Activated CD4-positive, alpha-beta T cell treated with anti-CD3 and anti-CD28 coated beads, Interleukin-2, Interleukin-6, amounts not matched to agents 100 ng/mL and 50 ng/mL, durations not matched to agents 16 hours and 8 hours (primary cell): ENCODE results near the gene GCSAM.

Experiments
- DNase-seq: peaks from one replicate; pipeline ENCODE4 v3.0.0-alpha.2; 2020

The GCSAM gene

DNA sequence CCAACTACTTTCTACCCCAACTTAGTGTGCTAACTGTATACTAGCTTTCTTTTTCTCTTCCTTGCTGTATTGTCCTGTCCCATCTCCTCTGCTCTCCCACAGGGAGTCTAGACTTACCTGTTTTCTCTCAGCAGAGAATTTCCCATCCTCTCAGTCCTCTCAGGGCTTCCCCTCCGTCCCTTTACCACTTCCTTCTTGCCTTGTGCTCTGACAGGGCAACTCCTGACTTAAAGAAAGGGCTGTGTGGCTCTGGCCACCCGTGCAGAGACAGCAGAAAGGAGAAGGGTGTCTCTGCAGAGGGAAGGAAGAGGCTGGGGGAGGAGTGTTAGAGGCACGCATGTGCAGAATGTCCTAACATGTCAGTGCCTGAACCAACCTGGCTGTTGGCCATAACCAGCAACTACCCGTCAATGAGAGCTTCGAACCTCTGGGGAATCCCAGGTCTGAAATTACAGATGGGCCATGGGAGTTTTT, at the start of gene GCSAM:
Gene GCSAM (minus strand): TSS at position 274 of the 474 bp plus-strand sequence. CDS start 128 bp downstream, at position 146.
- peak; percentile 70 for DNase-seq

- DNase-seq: no peak
Measured at GRCh38 chr3:112175646-112176045, 42.6 kb upstream of the GCSAM start.

- DNase-seq: no peak
Measured at GRCh38 chr3:112175037-112175436, 42.0 kb upstream of the GCSAM start.

DNA sequence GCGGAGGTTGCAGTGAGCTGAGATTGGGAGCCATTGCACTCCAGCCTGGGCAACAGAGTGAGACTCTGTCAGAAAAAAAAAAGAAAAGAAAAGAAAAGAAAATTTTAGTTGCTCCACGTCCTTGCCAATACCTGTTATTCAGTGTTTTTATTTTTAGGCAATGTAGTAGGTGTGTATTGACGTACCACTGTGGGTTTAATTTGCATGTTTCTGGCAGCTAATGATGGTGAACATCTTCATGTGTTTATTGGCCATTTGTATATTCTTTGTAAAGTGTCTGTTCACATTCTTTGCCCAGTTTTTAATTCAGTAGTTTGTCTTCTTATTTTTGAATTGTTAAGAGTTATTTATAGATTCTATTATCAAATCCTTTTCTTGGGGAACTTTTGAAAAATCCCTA, 38.1 kb upstream of the GCSAM start:
- DNase-seq: no peak

- DNase-seq: no peak
Measured at GRCh38 chr3:112170046-112170445, 37.0 kb upstream of the GCSAM start.

DNA sequence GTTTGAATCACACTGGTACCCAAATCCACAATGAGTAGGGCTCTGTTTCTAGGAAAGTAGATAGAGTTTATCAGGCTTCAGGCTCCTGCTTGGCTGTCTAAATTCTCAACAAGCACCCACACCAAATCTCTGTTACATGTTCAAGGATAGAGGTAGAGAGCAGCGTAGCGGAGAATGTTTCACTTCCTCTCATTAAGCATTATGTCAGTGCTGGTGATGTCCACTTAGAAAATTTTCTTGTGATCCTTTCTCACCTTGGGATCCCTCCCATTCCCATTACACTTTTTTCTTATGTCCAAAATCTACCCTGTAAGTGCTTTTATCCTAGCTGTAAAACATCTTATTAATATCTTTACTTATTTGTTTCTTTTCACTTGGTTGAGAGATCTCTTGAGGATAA, 34.7 kb upstream of the GCSAM start:
- no peak for DNase-seq

GRCh38 chr3:112149136-112149535, 16.1 kb upstream of the GCSAM start:
- DNase-seq: no peak

GRCh38 chr3:112143689-112144088, 10.6 kb upstream of the GCSAM start:
- no peak for DNase-seq

- peak; percentile 45 for DNase-seq
Measured at GRCh38 chr3:112143251-112143650, 10.2 kb upstream of the GCSAM start.

GRCh38 chr3:112141293-112141692, 8.2 kb upstream of the GCSAM start:
- no peak for DNase-seq

GRCh38 chr3:112140584-112140983, 7.5 kb upstream of the GCSAM start:
- no peak for DNase-seq

DNA sequence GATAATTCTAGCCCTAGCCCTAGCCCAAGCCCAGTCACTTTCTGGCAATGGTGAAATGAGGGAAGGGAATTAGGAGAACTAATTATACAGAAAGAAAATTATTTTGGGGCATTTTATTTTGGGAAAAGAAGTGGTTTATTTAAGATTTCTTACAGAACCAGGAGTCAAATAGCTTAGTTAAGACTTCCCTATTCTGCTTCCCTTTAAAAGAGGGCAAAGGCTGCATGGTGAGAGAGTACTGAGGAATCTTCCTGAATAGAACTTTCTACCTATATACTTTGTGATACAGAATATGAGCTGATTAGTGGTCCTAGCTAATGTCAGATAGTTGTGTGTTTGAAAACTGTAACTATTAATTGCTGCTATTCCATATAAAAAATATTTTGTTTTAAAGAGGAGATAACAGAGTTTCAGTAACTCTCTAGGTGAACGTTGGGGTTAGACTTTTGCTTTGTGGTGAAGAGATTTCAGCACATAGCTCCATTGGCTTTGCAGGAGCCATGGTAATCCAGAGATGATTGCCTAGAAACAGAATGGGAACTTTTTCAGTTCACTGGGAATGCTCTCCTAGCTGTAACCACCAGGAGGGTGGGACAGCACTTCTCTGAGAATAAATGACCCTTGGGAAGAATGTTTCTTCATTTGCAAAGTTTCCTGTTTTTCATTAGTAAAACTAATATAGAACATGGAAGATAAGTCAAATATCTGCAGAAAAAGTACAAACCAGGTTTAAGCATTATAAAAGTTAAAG, 5.3 kb upstream of the GCSAM start:
- no peak for DNase-seq

- no peak for DNase-seq
Measured at GRCh38 chr3:112137781-112138180, 4.7 kb upstream of the GCSAM start.

DNA sequence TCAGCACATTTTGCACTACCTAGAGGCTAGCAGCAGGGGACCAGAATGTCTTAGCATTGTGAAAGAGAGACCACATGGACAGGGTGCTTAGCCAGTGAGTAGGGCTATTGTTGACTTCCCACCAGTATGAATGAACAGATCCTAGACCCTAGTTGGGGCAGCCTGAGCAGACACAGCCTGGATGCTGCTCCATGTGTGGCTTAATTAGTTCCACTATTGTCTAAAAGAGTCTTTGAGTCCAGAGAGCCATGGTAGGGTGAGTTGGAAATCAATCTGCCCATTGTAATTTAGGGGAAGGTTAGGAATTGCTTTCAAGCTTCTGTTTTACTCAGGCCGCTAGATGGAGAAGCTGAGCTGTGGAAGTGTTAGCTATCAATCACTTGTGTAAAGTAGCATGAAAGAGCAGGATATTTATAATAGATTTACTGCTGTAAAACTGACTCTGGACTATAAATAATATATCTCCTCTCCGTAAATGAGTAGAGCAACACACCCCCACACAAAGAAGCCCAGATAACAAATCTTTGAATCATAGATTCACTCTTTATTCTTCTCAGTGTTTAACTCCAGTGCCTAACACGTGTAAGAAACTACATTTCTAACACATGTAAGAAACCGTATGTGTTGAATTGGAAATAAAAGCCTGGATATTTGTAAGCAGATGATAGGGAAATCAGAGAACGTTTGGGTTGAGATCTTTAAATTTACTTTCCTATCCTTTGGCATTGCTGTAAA, 4.1 kb upstream of the GCSAM start:
- DNase-seq: peak; percentile 53

DNA sequence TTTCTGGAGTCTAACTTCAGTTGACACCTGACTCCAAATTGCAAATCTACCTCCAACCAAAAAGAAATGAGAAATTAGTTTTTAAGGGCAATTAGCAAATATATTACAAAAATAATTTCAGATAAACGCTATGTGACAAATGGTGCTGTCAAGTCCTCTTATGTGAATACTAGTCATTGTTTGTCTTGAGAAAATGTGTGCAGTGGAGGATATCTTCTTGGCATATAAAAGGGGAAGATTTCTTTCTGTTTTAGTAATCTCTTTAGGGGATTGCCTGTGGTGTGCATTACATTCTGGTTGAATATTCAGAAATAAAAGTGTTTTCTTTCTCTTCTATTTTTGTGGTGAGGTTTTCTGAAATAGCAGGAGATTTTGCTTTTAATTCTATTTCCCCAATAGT, 3.0 kb upstream of the GCSAM start:
- DNase-seq: no peak

DNA sequence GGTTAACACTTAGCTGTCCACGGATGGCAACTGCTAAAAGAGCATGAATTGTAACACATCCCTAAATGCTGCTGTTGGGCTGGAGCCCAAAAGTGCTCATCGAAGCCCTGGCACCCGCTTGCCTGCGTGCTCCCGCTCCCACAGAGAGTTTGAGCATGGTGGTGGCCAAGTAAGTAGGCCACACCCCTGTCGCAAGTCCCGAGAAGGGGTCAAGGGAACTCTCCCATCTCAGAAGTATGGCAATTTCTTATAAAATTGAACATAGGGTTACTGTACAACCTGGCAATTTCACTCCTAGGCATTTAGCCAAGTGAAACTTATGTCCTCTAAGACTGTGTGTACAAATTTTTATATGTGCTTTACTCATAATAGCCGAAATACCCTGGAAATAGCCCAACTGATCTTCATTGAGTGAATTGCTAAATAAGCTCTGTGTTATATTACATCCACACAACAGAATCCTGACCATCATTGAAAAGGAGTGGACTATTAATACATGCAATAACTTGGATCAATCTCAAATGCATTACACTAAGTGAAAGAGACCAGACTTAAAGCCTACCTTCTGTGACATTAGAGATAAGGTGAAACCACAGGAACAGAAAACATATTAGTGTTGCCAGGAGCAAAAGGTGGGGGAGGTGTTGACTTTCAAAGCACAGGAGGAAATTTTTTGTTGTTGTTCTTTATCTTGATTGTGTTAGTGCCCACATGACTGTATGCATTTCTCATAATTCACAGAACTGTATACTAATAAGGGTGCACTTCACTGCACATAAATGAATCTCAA, 1.5 kb upstream of the GCSAM start:
- peak; percentile 15 for DNase-seq

GRCh38 chr3:112133626-112134334, 732 bp upstream of the GCSAM start:
- DNase-seq: no peak

GRCh38 chr3:112132554-112132953, 494 bp downstream of the GCSAM start:
- DNase-seq: peak; percentile 9

DNA sequence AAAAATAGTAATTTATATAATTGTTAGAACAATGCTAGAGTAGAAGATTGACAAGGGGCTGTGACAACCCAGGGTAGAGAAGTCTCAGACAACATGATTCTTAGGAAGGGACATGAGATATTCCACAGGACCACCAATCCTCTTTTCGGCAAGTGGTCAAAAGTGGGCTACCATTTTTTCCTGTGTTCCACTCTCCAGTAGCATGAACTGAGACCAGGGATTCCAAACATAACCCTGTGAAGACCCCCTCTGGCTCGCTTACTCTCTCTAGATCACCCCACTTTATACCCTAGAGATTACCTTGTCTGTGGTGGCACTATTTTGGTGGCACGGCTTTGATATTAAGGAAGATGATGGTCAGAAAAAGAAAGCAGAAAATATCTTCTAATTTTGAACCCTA, 960 bp downstream of the GCSAM start:
- no peak for DNase-seq

GRCh38 chr3:112131111-112131510, 1.9 kb downstream of the GCSAM start:
- no peak for DNase-seq

- DNase-seq: no peak
Measured at GRCh38 chr3:112130638-112130993, 2.4 kb downstream of the GCSAM start.

DNA sequence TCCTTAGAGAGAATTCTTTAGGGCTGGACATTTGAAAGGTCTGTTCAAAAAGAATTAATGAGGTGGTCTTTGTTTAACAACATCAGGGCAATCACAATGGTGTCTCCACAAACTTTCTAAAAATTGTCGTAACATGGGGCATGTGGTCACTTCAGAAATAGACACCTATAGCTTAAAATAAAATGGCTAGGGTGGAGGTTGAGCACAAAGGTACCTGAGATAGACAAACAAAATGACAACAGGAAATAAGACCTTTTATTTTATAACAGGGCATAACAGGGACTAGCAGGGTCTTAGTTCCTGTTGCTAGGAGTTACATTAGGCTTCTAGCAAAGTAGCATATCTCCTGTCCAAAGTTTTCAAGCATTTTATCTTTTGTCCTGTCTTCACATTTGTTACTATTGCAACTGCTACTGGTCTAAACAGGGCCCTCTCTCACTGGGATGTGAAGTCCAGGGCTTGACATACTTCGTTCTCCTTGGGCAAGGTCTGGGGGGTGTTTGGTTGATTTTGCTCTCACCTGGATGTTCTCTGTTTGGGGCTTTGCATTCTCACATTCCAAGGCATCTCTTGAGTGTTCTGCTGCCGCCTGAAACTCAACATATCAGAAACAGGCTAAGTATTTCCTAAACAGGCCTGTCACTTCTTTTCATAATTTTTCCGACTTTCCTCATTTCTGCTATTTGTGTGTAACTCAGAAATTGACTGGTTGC, 3.0 kb downstream of the GCSAM start:
- no peak for DNase-seq
